K562 (cell line): ENCODE measurements around the gene NODAL. TPM values are rescaled to one million over a fixed set of nuclear protein-coding genes. Genes with fewer than 3 reads are reported as not detected.

ENCODE experiments used
- ARID3A ChIP-seq: IDR thresholded peaks from 2 replicates; pipeline ENCODE4 v1.6.1; 2012; ENCODE audit warnings: low read depth, low read length, improper control_type of control experiment, borderline replicate concordance
- CHCHD3 ChIP-seq: fragments of 250-450 bp; sonication (Bioruptor Pico); IDR thresholded peaks from 2 replicates; pipeline ENCODE4 v2.1.2; 2022; ENCODE audit warnings: mild to moderate bottlenecking
- HSF4 ChIP-seq: fragments of 250-450 bp; sonication (Bioruptor Pico); IDR thresholded peaks from 2 replicates; pipeline ENCODE4 v2.1.2; 2022; ENCODE audit warnings: mild to moderate bottlenecking, moderate library complexity, borderline replicate concordance
- MCM2 ChIP-seq: fragments of 450-650 bp; IDR thresholded peaks from 2 replicates; pipeline ENCODE4 v1.6.1; 2017; ENCODE audit warnings: low read depth, mild to moderate bottlenecking
- NFIX ChIP-seq: fragments of 250-450 bp; sonication (Bioruptor Pico); IDR thresholded peaks from 2 replicates; pipeline ENCODE4 v1.4.0; 2020; ENCODE audit warnings: low read depth, mild to moderate bottlenecking, moderate library complexity
- SNAPC5 ChIP-seq: fragments of 250-450 bp; sonication (Bioruptor Pico); IDR thresholded peaks from 2 replicates; pipeline ENCODE4 v1.8.0; 2021; ENCODE audit warnings: moderate library complexity, mild to moderate bottlenecking, inconsistent platforms
- U2AF2 ChIP-seq: fragments of 200-400 bp; formaldehyde crosslinking; optimal IDR thresholded peaks from 2 replicates; pipeline ENCODE3; 2017; ENCODE audit warnings: low read depth, mild to moderate bottlenecking, low read length
- polyA plus RNA-seq, 8 experiments: library from polyadenylated mRNA; depleted of rRNA in 4 of 8; stranded (reverse) in 5 of 8; unstranded in 3 of 8; fragments of >200 nt; fragmentation: Nextera tagmentation in 2 of 8; fragmentation: Illumina TruSeq in 1 of 8; extraction: Ambion mirVana in 2 of 8; extraction: Trizol in 1 of 8; gene quantifications; 2 replicates each; pipeline versions ENCODE4 v1.2.1 to v1.2.3, GENCODE V29; 2011 to 2014; ENCODE audit warnings: inconsistent platforms in 1 of 8, missing spikeins in 1 of 8
- total RNA-seq, 7 experiments: library from RNA; depleted of rRNA in 6 of 7; stranded (reverse); fragments of >200 nt in 6 of 7; fragmentation: Illumina TruSeq in 2 of 7; extraction: Trizol in 2 of 7; gene quantifications; 2 replicates each; pipeline versions ENCODE4 v1.2.1 to v1.2.3, GENCODE V29; 2011 to 2021; ENCODE audit warnings: low replicate concordance in 1 of 7
- TF ChIP-seq, protein P1 (sequence below), 2 experiments: fragments of 450-650 bp; IDR thresholded peaks; 2 replicates each; pipeline ENCODE4 v1.6.1; 2016; ENCODE audit warnings: mild to moderate bottlenecking in 2 of 2, borderline replicate concordance in 1 of 2, low read depth in 1 of 2, moderate library complexity in 1 of 2
- TF ChIP-seq, protein P2 (sequence below): fragments of 250-450 bp; sonication (Bioruptor Pico); IDR thresholded peaks from 2 replicates; pipeline ENCODE4 v1.4.0; 2020
- TF ChIP-seq, protein P3 (sequence below): sonication (generic); formaldehyde crosslinking; IDR thresholded peaks from 2 replicates; pipeline ENCODE4 v1.8.1; 2023; ENCODE audit warnings: mild to moderate bottlenecking, missing genetic modification reagents, moderate library complexity

Gene NODAL
- total and polyA plus RNA-seq, 9 of the 15 experiments (the other 6 are each of a cell fraction or from before 2014, with no cell fraction given), result not detected

DNA sequence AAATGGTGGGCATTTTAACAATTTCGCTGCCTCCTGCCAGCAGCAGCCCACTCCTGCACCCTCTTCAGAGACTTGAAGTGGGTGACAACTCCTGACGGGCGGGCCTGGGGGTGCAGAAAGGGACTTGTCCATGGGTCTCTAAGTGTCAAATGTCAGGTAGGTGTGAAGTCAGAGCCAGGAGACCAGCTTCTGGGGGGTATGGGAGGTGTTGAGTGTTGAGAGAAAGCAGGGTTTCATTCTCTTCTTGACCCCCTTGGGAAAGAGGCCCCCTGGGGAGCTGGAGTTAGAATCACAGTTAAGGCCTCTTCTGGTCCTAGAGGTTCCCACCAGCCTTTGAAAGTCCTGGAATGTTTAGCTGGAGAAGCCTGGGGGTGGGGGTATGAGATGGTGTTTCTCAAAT lies 25.5 kb upstream of the NODAL start (continued):
- TF ChIP-seq, protein P1, sequence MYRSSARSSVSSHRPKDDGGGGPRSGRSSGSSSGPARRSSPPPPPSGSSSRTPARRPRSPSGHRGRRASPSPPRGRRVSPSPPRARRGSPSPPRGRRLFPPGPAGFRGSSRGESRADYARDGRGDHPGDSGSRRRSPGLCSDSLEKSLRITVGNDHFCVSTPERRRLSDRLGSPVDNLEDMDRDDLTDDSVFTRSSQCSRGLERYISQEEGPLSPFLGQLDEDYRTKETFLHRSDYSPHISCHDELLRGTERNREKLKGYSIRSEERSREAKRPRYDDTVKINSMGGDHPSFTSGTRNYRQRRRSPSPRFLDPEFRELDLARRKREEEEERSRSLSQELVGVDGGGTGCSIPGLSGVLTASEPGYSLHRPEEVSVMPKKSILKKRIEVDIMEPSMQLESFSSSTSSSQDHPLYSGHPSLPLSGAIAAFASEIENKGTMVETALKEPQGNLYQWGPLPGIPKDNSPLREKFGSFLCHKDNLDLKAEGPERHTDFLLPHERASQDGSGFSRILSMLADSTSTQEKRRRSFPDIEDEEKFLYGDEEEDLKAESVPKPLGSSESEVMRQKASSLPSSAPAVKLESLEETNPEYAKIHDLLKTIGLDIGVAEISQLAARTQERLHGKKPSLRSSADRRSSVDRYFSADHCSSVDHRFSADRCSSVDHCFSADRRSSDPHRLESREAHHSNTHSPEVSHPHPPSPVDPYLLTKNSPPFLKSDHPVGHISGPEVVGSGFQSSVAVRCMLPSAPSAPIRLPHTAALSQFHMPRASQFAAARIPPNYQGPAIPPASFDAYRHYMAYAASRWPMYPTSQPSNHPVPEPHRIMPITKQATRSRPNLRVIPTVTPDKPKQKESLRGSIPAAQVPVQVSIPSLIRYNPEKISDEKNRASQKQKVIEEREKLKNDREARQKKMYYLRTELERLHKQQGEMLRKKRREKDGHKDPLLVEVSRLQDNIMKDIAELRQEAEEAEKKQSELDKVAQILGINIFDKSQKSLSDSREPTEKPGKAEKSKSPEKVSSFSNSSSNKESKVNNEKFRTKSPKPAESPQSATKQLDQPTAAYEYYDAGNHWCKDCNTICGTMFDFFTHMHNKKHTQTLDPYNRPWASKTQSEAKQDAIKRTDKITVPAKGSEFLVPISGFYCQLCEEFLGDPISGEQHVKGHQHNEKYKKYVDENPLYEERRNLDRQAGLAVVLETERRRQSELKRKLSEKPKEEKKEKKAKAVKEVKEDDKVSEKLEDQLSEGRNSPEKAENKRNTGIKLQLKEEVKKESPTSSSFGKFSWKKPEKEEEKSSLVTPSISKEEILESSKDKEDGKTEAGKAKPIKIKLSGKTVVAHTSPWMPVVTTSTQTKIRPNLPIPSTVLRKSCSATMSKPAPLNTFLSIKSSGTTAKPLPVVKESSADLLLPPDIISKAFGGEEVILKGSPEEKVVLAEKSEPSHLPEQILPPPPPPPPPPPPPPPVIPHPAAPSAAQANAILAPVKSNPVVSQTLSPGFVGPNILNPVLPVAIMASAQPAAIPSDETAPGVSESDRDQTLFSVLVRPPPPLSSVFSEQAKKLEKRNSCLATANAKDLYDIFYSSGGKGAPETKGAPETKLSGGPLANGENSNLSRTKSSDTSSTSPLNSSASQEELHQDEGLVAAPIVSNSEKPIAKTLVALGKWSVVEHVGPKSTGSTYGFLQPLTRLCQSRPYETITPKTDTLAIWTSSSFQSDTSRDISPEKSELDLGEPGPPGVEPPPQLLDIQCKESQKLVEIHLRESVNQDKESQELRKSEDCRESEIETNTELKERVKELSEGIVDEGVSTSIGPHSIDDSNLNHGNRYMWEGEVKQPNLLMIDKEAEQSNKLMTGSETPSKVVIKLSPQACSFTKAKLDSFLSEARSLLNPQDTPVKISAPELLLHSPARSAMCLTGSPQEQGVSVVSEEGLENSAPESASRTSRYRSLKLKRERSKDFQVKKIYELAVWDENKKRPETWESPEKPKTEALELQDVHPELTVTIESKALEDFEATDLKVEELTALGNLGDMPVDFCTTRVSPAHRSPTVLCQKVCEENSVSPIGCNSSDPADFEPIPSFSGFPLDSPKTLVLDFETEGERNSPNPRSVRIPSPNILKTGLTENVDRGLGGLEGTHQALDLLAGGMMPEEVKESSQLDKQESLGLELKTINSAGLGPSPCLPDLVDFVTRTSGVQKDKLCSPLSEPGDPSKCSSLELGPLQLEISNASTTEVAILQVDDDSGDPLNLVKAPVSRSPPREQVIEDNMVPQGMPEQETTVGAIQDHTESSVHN (IDR thresholded peaks at IDR 0.05; ENCODE audit: borderline replicate concordance in 1 of 2, low read depth in 1 of 2), result no peak
- TF ChIP-seq U2AF2 (no peak), ARID3A (no peak), SNAPC5 (CRISPR knock-in tag) (no peak), HSF4 (CRISPR knock-in tag) (no peak), MCM2 (no peak), NFIX (CRISPR knock-in tag) (no peak), CHCHD3 (CRISPR knock-in tag) (no peak)
- TF ChIP-seq, protein P2, sequence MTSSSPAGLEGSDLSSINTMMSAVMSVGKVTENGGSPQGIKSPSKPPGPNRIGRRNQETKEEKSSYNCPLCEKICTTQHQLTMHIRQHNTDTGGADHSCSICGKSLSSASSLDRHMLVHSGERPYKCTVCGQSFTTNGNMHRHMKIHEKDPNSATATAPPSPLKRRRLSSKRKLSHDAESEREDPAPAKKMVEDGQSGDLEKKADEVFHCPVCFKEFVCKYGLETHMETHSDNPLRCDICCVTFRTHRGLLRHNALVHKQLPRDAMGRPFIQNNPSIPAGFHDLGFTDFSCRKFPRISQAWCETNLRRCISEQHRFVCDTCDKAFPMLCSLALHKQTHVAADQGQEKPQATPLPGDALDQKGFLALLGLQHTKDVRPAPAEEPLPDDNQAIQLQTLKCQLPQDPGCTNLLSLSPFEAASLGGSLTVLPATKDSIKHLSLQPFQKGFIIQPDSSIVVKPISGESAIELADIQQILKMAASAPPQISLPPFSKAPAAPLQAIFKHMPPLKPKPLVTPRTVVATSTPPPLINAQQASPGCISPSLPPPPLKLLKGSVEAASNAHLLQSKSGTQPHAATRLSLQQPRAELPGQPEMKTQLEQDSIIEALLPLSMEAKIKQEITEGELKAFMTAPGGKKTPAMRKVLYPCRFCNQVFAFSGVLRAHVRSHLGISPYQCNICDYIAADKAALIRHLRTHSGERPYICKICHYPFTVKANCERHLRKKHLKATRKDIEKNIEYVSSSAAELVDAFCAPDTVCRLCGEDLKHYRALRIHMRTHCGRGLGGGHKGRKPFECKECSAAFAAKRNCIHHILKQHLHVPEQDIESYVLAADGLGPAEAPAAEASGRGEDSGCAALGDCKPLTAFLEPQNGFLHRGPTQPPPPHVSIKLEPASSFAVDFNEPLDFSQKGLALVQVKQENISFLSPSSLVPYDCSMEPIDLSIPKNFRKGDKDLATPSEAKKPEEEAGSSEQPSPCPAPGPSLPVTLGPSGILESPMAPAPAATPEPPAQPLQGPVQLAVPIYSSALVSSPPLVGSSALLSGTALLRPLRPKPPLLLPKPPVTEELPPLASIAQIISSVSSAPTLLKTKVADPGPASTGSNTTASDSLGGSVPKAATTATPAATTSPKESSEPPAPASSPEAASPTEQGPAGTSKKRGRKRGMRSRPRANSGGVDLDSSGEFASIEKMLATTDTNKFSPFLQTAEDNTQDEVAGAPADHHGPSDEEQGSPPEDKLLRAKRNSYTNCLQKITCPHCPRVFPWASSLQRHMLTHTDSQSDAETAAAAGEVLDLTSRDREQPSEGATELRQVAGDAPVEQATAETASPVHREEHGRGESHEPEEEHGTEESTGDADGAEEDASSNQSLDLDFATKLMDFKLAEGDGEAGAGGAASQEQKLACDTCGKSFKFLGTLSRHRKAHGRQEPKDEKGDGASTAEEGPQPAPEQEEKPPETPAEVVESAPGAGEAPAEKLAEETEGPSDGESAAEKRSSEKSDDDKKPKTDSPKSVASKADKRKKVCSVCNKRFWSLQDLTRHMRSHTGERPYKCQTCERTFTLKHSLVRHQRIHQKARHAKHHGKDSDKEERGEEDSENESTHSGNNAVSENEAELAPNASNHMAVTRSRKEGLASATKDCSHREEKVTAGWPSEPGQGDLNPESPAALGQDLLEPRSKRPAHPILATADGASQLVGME (CRISPR knock-in tag), result no peak
- TF ChIP-seq, protein P3, sequence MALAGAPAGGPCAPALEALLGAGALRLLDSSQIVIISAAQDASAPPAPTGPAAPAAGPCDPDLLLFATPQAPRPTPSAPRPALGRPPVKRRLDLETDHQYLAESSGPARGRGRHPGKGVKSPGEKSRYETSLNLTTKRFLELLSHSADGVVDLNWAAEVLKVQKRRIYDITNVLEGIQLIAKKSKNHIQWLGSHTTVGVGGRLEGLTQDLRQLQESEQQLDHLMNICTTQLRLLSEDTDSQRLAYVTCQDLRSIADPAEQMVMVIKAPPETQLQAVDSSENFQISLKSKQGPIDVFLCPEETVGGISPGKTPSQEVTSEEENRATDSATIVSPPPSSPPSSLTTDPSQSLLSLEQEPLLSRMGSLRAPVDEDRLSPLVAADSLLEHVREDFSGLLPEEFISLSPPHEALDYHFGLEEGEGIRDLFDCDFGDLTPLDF (CRISPR knock-in tag), result no peak
